Neuronal stem cell (in vitro differentiated cells): ENCODE measurements around the gene AP5S1.

Experiments
- DNase-seq: peaks from one replicate; pipeline ENCODE4 v3.0.0-alpha.2; 2013; ENCODE audit warnings: low spot score
- H2AFZ ChIP-seq: one replicate; pipeline ENCODE4 v1.6.1; 2013; ENCODE audit warnings: mild to moderate bottlenecking, low read length, inconsistent platforms
- H2AK5ac ChIP-seq: 2 replicates; pipeline ENCODE4 v1.6.1; 2013; ENCODE audit warnings: low read depth, mild to moderate bottlenecking, inconsistent platforms, low read length, moderate library complexity, mixed read lengths
- H2BK120ac ChIP-seq: 2 replicates; pipeline ENCODE4 v1.6.1; 2013; ENCODE audit warnings: low read depth, mild to moderate bottlenecking, inconsistent platforms, low read length, moderate library complexity, mixed read lengths
- H2BK12ac ChIP-seq: one replicate; pipeline ENCODE4 v1.6.1; 2013; ENCODE audit warnings: low read length, inconsistent platforms
- H2BK15ac ChIP-seq: 2 replicates; pipeline ENCODE4 v1.6.1; 2013; ENCODE audit warnings: mild to moderate bottlenecking, low read length, inconsistent platforms, mixed read lengths
- H2BK5ac ChIP-seq: one replicate; pipeline ENCODE4 v1.6.1; 2013; ENCODE audit warnings: inconsistent platforms, mild to moderate bottlenecking, low read length, moderate library complexity
- H3K14ac ChIP-seq: one replicate; pipeline ENCODE4 v1.6.1; 2013; ENCODE audit warnings: low read length, inconsistent platforms
- H3K18ac ChIP-seq: 2 replicates; pipeline ENCODE4 v1.6.1; 2013; ENCODE audit warnings: low read length, inconsistent platforms
- H3K23ac ChIP-seq: 2 replicates; pipeline ENCODE4 v1.6.1; 2013; ENCODE audit warnings: low read depth, mild to moderate bottlenecking, mixed read lengths, low read length, inconsistent platforms; ENCODE audit not compliant: poor library complexity
- H3K27ac ChIP-seq: replicated peaks from 3 replicates; pipeline ENCODE4 v1.5.1; 2013; ENCODE audit warnings: low read length, inconsistent platforms
- H3K27me3 ChIP-seq, 3 experiments: 2 replicates each; pipeline ENCODE4 v1.6.1; 2013; ENCODE audit warnings: low read length in 3 of 3, mild to moderate bottlenecking in 2 of 3, inconsistent platforms in 1 of 3, low read depth in 1 of 3, mixed read lengths in 1 of 3, moderate library complexity in 1 of 3; ENCODE audit not compliant: control insufficient read depth in 3 of 3, insufficient read depth in 3 of 3
- H3K36me3 ChIP-seq, 2 donors: replicated peaks in 1 of 2; 2 replicates each; pipeline ENCODE4 v1.6.1; 2013; ENCODE audit warnings: low read length in 2 of 2; ENCODE audit not compliant: control insufficient read depth in 2 of 2, insufficient read depth in 2 of 2
- H3K4ac ChIP-seq: 2 replicates; pipeline ENCODE4 v1.6.1; 2013; ENCODE audit warnings: inconsistent platforms, mild to moderate bottlenecking, low read length, moderate library complexity
- H3K4me1 ChIP-seq, 2 donors: 1 replicate in 1 of 2; 2 replicates in 1 of 2; pipeline ENCODE4 v1.6.1; 2013; ENCODE audit warnings: low read length in 2 of 2, low read depth in 1 of 2; ENCODE audit not compliant: control insufficient read depth in 2 of 2, insufficient read depth in 1 of 2
- H3K4me2 ChIP-seq: one replicate; pipeline ENCODE4 v1.6.1; 2013; ENCODE audit warnings: mild to moderate bottlenecking, low read length, inconsistent platforms; ENCODE audit not compliant: insufficient read depth, poor library complexity, severe bottlenecking
- H3K4me3 ChIP-seq, 2 donors: 2 replicates each; pipeline ENCODE4 v1.5.1; 2013; ENCODE audit warnings: low read length in 2 of 2, mild to moderate bottlenecking in 2 of 2, inconsistent platforms in 1 of 2, moderate library complexity in 1 of 2
- H3K79me1 ChIP-seq: one replicate; pipeline ENCODE4 v1.6.1; 2013; ENCODE audit warnings: low read depth, mild to moderate bottlenecking, inconsistent platforms, low read length, moderate library complexity
- H3K9ac ChIP-seq: one replicate; pipeline ENCODE4 v1.6.1; 2013; ENCODE audit warnings: mild to moderate bottlenecking, low read depth, low read length, inconsistent platforms; ENCODE audit not compliant: poor library complexity
- H3K9me3 ChIP-seq, 2 donors: replicated peaks in 1 of 2; 2 replicates each; pipeline versions ENCODE3 to v1.6.1; 2013; ENCODE audit warnings: low read length in 2 of 2, mild to moderate bottlenecking in 2 of 2, inconsistent platforms in 1 of 2, low read depth in 1 of 2, mixed read lengths in 1 of 2, moderate library complexity in 1 of 2; ENCODE audit not compliant: control insufficient read depth in 2 of 2, insufficient read depth in 1 of 2
- H4K8ac ChIP-seq: one replicate; pipeline ENCODE4 v1.6.1; 2013; ENCODE audit warnings: low read depth, mild to moderate bottlenecking, inconsistent platforms, low read length, moderate library complexity
- H4K91ac ChIP-seq: one replicate; pipeline ENCODE4 v1.6.1; 2013; ENCODE audit warnings: low read length, low read depth, mild to moderate bottlenecking, inconsistent platforms; ENCODE audit not compliant: poor library complexity
- WGBS, 2 donors: extraction: QIAGEN DNeasy Blood & Tissue Kit; methylation state at CpG; one replicate each; pipeline ENCODE4 v1.1.7; 2013; ENCODE audit warnings: missing lambda C conversion rate in 2 of 2, mixed read lengths in 1 of 2; ENCODE audit not compliant: insufficient read length in 2 of 2, insufficient replicate concordance in 1 of 2; ENCODE audit errors: extremely low coverage in 2 of 2; 5-methylcytosine and 5-hydroxymethylcytosine counted together

AP5S1 gene

GRCh38 chr20:3781153-3781910 is 39.0 kb upstream of the AP5S1 start, which contains the start of gene SPEF1:
Gene SPEF1 (minus strand): TSS chr20:3781448. CDS start chr20:3781287, 161 bp downstream.
- Histone ChIP-seq H3K4me3 (peak within 1 kb of the TSS in 1 of 2 donors; percentile 28), H3K14ac (no peak within 1 kb of the TSS), H2AK5ac (no peak within 1 kb of the TSS), H3K4me2 (peak within 1 kb of the TSS; percentile 58), H4K91ac (no peak within 1 kb of the TSS), H2BK15ac (no peak within 1 kb of the TSS), H3K9ac (no peak within 1 kb of the TSS), H2BK5ac (no peak within 1 kb of the TSS), H3K36me3 (peaks cover 0 to 4% of the 10 kb centered on the region in 2 donors), H3K9me3 (no peaks in the 10 kb centered on the region), H3K27me3 (peaks cover 2 to 34% (median 32%) of the 10 kb centered on the region in 3 experiments), H3K18ac (peak within 1 kb of the TSS; percentile 18), H2AFZ (peak within 1 kb of the TSS; percentile 76), H2BK12ac (no peak within 1 kb of the TSS), H4K8ac (no peak within 1 kb of the TSS), H3K4me1 (peaks cover 3 to 24% of the 10 kb centered on the region in 2 donors), H2BK120ac (no peak within 1 kb of the TSS), H3K4ac (no peak within 1 kb of the TSS), H3K27ac (no peak within 1 kb of the TSS), H3K23ac (no peak within 1 kb of the TSS), H3K79me1 (peaks cover 11% of the 10 kb centered on the region)
- WGBS, 2 donors: no CpG with 5 or more reads among the region's 28 CpGs
- peak; percentile 92 for DNase-seq

GRCh38 chr20:3782597-3782996 is 37.8 kb upstream of the AP5S1 start:
- no peak overlapping the region for H3K14ac ChIP-seq
- peaks cover 11% of the 10 kb centered on the region for H3K79me1 ChIP-seq
- H3K27ac ChIP-seq: no peak overlapping the region
- no peak overlapping the region for H2BK120ac ChIP-seq
- no peak overlapping the region for H3K4ac ChIP-seq
- peaks cover 3 to 19% of the 10 kb centered on the region in 2 donors for H3K4me1 ChIP-seq
- no peak overlapping the region for H3K18ac ChIP-seq
- H2AK5ac ChIP-seq: no peak overlapping the region
- no peak overlapping the region for H3K4me3 ChIP-seq
- no peak overlapping the region for H4K8ac ChIP-seq
- H3K9me3 ChIP-seq: no peaks in the 10 kb centered on the region
- H2BK5ac ChIP-seq: no peak overlapping the region
- no peak overlapping the region for H2BK15ac ChIP-seq
- H4K91ac ChIP-seq: no peak overlapping the region
- WGBS, 2 donors: no CpG with 5 or more reads among the region's 6 CpGs
- H3K36me3 ChIP-seq: peaks cover 0 to 4% of the 10 kb centered on the region in 2 donors
- H2BK12ac ChIP-seq: no peak overlapping the region
- H3K23ac ChIP-seq: no peak overlapping the region
- peaks cover 2 to 24% (median 23%) of the 10 kb centered on the region in 3 experiments for H3K27me3 ChIP-seq
- no peak for DNase-seq
- no peak overlapping the region for H2AFZ ChIP-seq
- no peak overlapping the region for H3K9ac ChIP-seq
- H3K4me2 ChIP-seq: no peak overlapping the region

GRCh38 chr20:3783068-3783489 is 37.3 kb upstream of the AP5S1 start:
- Histone ChIP-seq H3K4me3 (no peak overlapping the region), H3K23ac (no peak overlapping the region), H4K8ac (no peak overlapping the region), H2AK5ac (no peak overlapping the region), H3K9ac (no peak overlapping the region), H3K27me3 (peaks cover 2 to 20% (median 18%) of the 10 kb centered on the region in 3 experiments), H2BK12ac (no peak overlapping the region), H3K4me1 (peaks cover 3 to 19% of the 10 kb centered on the region in 2 donors), H3K36me3 (peaks cover 0 to 4% of the 10 kb centered on the region in 2 donors), H2BK120ac (no peak overlapping the region), H2BK15ac (no peak overlapping the region), H3K27ac (no peak overlapping the region), H3K9me3 (no peaks in the 10 kb centered on the region), H3K79me1 (peaks cover 11% of the 10 kb centered on the region), H2BK5ac (no peak overlapping the region), H3K18ac (no peak overlapping the region), H3K4ac (no peak overlapping the region), H2AFZ (no peak overlapping the region), H3K14ac (no peak overlapping the region), H4K91ac (no peak overlapping the region), H3K4me2 (no peak overlapping the region)
- no peak for DNase-seq
- WGBS, 2 donors: no CpG with 5 or more reads among the region's 2 CpGs

GRCh38 chr20:3783511-3784195 is 36.7 kb upstream of the AP5S1 start:
- no peaks in the 10 kb centered on the region for H3K9me3 ChIP-seq
- H2BK15ac ChIP-seq: no peak overlapping the region
- no peak overlapping the region for H3K27ac ChIP-seq
- H3K4me2 ChIP-seq: no peak overlapping the region
- H4K91ac ChIP-seq: no peak overlapping the region
- H2BK120ac ChIP-seq: no peak overlapping the region
- peaks cover 3 to 17% of the 10 kb centered on the region in 2 donors for H3K4me1 ChIP-seq
- no peak overlapping the region for H2AFZ ChIP-seq
- no peak overlapping the region for H2BK12ac ChIP-seq
- H3K18ac ChIP-seq: no peak overlapping the region
- no peak overlapping the region for H3K4me3 ChIP-seq
- no peak overlapping the region for H4K8ac ChIP-seq
- WGBS, 2 donors: no CpG with 5 or more reads among the region's 10 CpGs
- H3K14ac ChIP-seq: no peak overlapping the region
- H3K36me3 ChIP-seq: peaks cover 0 to 4% of the 10 kb centered on the region in 2 donors
- no peak overlapping the region for H3K9ac ChIP-seq
- no peak overlapping the region for H3K23ac ChIP-seq
- H3K79me1 ChIP-seq: peaks cover 11% of the 10 kb centered on the region
- no peak overlapping the region for H3K4ac ChIP-seq
- peaks cover under 1 to 14% (median 12%) of the 10 kb centered on the region in 3 experiments for H3K27me3 ChIP-seq
- no peak for DNase-seq
- no peak overlapping the region for H2AK5ac ChIP-seq
- no peak overlapping the region for H2BK5ac ChIP-seq
